Kidney epithelial cell (primary cell): ENCODE results near the gene SNAI1. TPM values are rescaled to one million over a fixed set of nuclear protein-coding genes. Genes with fewer than 3 reads are reported as not detected.

Experiments used
- DNase-seq: peaks from one replicate; pipeline ENCODE4 v3.0.0-alpha.2; 2010; ENCODE audit warnings: low read depth
- H3K27me3 ChIP-seq: 2 replicates; pipeline ENCODE4 v1.6.0; 2011; ENCODE audit warnings: low read length; ENCODE audit not compliant: control insufficient read depth, insufficient read depth
- H3K36me3 ChIP-seq: 2 replicates; pipeline ENCODE4 v1.5.1; 2011; ENCODE audit warnings: low read length; ENCODE audit not compliant: control insufficient read depth, insufficient read depth
- H3K4me3 ChIP-seq: 2 replicates; pipeline ENCODE4 v1.5.1; 2011; ENCODE audit warnings: low read depth, mild to moderate bottlenecking, control low read depth, low read length
- total RNA-seq: library from RNA; depleted of rRNA; stranded (reverse); fragments of >200 nt; gene quantifications from 2 replicates; pipeline ENCODE4 v1.2.3, GENCODE V29; 2015
- TF ChIP-seq, protein P1 (sequence below): IDR thresholded peaks from 2 replicates; pipeline ENCODE4 v1.5.1; 2011; ENCODE audit warnings: mild to moderate bottlenecking, moderate library complexity, low read length, control low read depth, inconsistent platforms; ENCODE audit not compliant: insufficient read depth, poor library complexity, severe bottlenecking

Gene SNAI1
- total RNA-seq = 1.0 TPM in 1 of 2 replicates, not detected in the other

DNA sequence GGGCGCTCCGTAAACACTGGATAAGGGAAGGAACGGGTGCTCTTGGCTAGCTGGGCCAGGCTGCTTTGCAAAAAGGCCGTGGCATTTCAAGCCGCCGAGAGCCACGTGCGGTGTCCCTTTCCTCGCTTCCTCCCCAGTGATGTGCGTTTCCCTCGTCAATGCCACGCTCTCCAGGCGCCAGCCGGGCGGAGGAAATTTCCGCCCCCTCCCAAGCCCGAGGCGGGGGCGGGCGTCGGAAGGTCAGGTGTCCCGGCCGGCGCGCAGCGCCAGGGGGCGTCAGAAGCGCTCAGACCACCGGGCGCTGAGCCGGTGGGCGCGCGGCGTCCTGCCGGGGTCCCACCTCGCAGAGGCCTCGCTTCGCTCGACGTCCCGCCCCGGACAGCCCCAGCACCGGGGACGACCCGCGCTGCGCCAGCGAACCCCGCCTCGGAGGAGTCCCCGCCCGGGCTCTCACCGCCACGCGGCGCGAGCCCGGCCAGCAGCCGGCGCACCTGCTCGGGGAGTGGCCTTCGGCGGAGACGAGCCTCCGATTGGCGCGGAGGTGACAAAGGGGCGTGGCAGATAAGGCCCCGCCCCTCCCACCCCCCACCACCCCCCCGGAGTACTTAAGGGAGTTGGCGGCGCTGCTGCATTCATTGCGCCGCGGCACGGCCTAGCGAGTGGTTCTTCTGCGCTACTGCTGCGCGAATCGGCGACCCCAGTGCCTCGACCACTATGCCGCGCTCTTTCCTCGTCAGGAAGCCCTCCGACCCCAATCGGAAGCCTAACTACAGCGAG is at the start of gene SNAI1:
TSS of gene SNAI1 (plus strand) at position 635 of the 777 bp plus-strand sequence. CDS start at position 715, 80 bp downstream.
- Histone ChIP-seq H3K27me3 (peaks cover 11% of the 10 kb centered on the region), H3K4me3 (peak within 1 kb of the TSS; percentile 82), H3K36me3 (no peaks in the 10 kb centered on the region)
- TF ChIP-seq, protein P1, sequence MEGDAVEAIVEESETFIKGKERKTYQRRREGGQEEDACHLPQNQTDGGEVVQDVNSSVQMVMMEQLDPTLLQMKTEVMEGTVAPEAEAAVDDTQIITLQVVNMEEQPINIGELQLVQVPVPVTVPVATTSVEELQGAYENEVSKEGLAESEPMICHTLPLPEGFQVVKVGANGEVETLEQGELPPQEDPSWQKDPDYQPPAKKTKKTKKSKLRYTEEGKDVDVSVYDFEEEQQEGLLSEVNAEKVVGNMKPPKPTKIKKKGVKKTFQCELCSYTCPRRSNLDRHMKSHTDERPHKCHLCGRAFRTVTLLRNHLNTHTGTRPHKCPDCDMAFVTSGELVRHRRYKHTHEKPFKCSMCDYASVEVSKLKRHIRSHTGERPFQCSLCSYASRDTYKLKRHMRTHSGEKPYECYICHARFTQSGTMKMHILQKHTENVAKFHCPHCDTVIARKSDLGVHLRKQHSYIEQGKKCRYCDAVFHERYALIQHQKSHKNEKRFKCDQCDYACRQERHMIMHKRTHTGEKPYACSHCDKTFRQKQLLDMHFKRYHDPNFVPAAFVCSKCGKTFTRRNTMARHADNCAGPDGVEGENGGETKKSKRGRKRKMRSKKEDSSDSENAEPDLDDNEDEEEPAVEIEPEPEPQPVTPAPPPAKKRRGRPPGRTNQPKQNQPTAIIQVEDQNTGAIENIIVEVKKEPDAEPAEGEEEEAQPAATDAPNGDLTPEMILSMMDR = peak; percentile 40
- DNase-seq = no peak

DNA sequence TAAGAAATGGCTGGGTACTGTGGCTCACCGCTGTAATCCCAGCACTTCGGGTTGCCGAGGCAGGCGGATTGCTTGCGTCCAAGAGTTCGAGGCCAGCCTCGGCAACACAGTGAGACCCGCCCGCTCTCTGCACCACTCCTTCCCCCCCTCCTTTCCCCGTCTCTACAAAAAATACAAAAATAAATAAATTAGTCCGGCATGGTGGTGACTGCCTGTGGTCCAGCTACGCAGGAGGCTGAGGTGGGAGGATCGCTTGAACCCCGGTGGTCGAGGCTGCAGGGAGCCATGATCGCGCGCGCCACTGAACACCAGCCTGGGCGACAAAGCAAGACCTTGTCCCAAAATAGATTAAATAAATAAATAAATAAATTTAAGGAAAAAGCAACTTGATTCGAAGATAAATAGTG is 47.0 kb upstream of the SNAI1 start:
- TF ChIP-seq, protein P1 = no peak
- DNase-seq = no peak
- Histone ChIP-seq H3K4me3 (peak overlapping the region; percentile 20), H3K36me3 (no peaks in the 10 kb centered on the region), H3K27me3 (no peaks in the 10 kb centered on the region)

DNA sequence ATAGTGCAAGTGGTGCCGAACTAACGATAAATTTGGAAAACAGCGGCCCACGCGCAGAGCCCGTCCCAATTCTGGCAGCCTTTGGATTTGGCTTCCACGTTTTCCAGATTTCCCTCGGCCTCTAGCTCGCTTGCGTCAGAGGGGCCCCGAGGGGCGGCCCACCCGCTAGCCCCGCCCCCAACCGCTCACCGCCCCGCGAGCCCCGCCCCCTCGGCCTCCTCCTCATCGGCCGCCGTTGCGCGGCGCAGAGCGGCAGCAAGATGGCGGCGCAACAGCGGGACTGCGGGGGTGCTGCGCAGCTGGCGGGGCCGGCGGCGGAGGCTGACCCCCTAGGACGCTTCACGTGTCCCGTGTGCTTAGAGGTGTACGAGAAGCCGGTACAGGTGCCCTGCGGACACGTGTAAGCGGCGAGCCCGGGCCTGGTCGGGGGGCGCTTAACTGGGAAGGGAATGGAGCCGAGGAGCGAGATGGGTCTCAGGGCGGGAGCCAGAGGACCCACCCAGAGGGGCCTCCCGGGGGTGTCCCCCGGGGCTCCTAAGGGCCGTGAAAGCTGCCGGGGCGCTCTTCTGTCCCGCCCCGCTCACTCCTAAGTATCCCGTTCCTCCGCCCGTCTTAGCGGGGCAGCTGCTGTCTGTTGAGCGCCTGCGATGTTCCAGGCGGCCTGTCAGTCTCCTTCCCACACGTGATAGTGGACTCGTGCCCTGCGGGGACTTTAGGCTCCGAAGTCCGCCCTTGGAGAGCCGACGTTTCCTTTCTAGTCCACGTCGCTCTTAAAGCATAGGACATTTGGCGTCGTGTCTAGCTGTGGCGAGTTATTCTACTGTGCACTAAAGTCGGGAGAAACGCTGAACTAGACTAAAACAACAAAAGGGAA is 46.4 kb upstream of the SNAI1 start, which contains the start of gene RNF114:
TSS of gene RNF114 (plus strand) at position 245 of the 874 bp plus-strand sequence. CDS start at position 261, 16 bp downstream.
- Histone ChIP-seq H3K36me3 (no peaks in the 10 kb centered on the region), H3K27me3 (no peaks in the 10 kb centered on the region), H3K4me3 (peak within 1 kb of the TSS; percentile 82)
- TF ChIP-seq, protein P1 = no peak
- no peak for DNase-seq

DNA sequence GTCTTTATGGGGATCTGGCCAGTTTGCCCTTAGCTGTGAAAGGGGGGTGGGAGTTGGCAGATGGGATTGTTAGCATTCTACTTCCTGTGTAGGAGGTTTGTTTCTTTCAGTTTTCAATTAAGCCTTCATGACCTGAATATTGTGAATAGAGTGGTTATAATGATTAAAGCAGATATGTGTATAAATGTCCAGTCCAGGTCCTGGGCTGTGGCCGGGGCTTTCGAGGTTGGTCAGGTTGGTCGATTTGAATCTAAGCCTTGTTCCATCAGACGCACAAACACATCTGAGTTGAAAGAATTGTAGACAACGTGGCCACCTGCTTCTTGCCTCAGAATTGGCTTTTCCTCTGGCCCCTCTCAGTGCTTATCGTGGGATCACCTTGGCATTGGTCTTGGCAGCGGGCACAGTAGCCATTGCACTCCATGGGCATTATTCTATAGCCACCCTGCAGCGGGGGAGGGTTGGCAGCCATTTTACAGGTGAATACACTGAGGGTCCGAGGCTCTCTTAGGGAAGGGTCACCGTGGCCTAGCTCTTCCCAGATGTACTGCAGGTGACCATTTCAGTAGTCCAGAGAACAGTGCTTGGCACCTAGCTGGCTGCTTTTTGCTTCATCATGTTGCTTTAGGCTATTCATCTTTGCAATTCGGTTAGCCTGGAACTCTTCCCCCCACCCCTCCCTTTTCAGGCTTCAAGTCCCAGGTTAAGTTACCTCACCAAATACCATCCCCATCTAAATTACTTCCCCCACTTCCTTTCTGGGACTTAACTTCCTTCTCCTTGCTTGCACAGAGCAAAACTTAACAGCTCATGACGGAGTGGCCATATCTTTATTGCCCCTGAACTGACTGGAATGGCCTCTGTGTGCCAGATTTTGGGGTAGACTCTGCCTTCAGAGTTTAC is 45.5 kb upstream of the SNAI1 start:
- H3K36me3 ChIP-seq = no peaks in the 10 kb centered on the region
- TF ChIP-seq, protein P1 = no peak
- peak overlapping the region; percentile 82 for H3K4me3 ChIP-seq
- H3K27me3 ChIP-seq = no peaks in the 10 kb centered on the region
- DNase-seq = no peak
